MM.1S (cell line): ENCODE data around the gene ZNF367.

Experiments
- EZH2 ChIP-seq: fragments of 300-600 bp; sonication (generic); optimal IDR thresholded peaks from 2 replicates; pipeline ENCODE3; 2017; ENCODE audit warnings: low read depth, mild to moderate bottlenecking, antibody characterized with exemption, low read length, mixed read lengths
- TF ChIP-seq, protein P1 (sequence below): fragments of 300-600 bp; sonication (generic); IDR thresholded peaks from 2 replicates; pipeline ENCODE4 v1.5.1; 2016; ENCODE audit warnings: antibody characterized with exemption, low read length, mixed read lengths

DNA sequence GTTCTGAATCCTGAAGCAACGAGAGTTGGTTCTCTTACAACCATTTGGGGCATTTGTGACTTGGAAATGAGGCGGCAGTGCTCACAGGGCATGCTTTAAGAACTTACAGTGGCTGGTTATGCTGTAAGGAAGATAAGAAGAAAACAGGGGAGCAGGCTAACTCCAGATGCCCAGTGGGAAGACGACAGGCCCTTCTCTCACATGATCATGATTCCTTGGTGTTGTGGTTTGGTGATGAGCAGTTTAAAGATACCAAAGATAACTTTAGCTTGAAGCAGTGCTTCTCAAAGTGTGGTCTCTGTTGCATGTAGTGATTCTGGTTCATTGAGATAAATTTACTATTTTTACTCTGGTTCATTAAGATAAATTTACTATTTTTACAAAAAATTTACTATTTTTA, 29.2 kb upstream of the ZNF367 start:
- no peak for TF ChIP-seq EZH2
- TF ChIP-seq, protein P1, sequence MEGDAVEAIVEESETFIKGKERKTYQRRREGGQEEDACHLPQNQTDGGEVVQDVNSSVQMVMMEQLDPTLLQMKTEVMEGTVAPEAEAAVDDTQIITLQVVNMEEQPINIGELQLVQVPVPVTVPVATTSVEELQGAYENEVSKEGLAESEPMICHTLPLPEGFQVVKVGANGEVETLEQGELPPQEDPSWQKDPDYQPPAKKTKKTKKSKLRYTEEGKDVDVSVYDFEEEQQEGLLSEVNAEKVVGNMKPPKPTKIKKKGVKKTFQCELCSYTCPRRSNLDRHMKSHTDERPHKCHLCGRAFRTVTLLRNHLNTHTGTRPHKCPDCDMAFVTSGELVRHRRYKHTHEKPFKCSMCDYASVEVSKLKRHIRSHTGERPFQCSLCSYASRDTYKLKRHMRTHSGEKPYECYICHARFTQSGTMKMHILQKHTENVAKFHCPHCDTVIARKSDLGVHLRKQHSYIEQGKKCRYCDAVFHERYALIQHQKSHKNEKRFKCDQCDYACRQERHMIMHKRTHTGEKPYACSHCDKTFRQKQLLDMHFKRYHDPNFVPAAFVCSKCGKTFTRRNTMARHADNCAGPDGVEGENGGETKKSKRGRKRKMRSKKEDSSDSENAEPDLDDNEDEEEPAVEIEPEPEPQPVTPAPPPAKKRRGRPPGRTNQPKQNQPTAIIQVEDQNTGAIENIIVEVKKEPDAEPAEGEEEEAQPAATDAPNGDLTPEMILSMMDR: no peak
